Hepatocyte (in vitro differentiated cells): ENCODE measurements around the gene SEMA5A. TPM values are rescaled to one million over a fixed set of nuclear protein-coding genes. Genes with fewer than 3 reads are reported as not detected.

Experiments
- DNase-seq: peaks from one replicate; pipeline ENCODE4 v3.0.0-alpha.2; 2016; ENCODE audit warnings: low spot score
- H2AFZ ChIP-seq: fragments of 200-600 bp; sonication (generic); 2 replicates; pipeline ENCODE4 v1.6.0; 2016; ENCODE audit warnings: antibody characterized with exemption, mild to moderate bottlenecking
- H3K27ac ChIP-seq: fragments of 200-600 bp; sonication (generic); 2 replicates; pipeline ENCODE4 v1.5.1; 2016; ENCODE audit warnings: mild to moderate bottlenecking
- H3K27me3 ChIP-seq: fragments of 200-600 bp; sonication (generic); 2 replicates; pipeline ENCODE4 v1.6.1; 2016
- H3K36me3 ChIP-seq: fragments of 200-600 bp; sonication (generic); replicated peaks from 2 replicates; pipeline ENCODE4 v1.5.1; 2016; ENCODE audit warnings: low read depth; ENCODE audit not compliant: insufficient read depth
- H3K4me1 ChIP-seq: fragments of 200-600 bp; sonication (generic); 2 replicates; pipeline ENCODE4 v1.5.1; 2016; ENCODE audit warnings: mild to moderate bottlenecking, moderate library complexity; ENCODE audit not compliant: insufficient read depth
- H3K4me2 ChIP-seq: fragments of 200-600 bp; sonication (generic); 2 replicates; pipeline ENCODE4 v1.6.0; 2016
- H3K4me3 ChIP-seq: fragments of 200-600 bp; sonication (generic); 2 replicates; pipeline ENCODE4 v1.5.1; 2016; ENCODE audit warnings: mild to moderate bottlenecking
- H3K79me2 ChIP-seq: fragments of 200-600 bp; sonication (generic); 2 replicates; pipeline ENCODE4 v1.6.0; 2017; ENCODE audit warnings: mild to moderate bottlenecking
- H3K9me2 ChIP-seq: fragments of 200-600 bp; sonication (generic); replicated peaks from 2 replicates; pipeline ENCODE4 v1.6.0; 2017; ENCODE audit warnings: mild to moderate bottlenecking; ENCODE audit not compliant: insufficient read depth
- H3K9me3 ChIP-seq: fragments of 200-600 bp; sonication (generic); 2 replicates; pipeline ENCODE4 v1.5.1; 2016; ENCODE audit warnings: low read depth, mild to moderate bottlenecking
- H4K20me1 ChIP-seq: fragments of 200-600 bp; sonication (generic); 2 replicates; pipeline ENCODE4 v1.6.0; 2016; ENCODE audit warnings: mild to moderate bottlenecking; ENCODE audit not compliant: insufficient read depth, poor library complexity, severe bottlenecking
- EZH2 ChIP-seq: fragments of 200-600 bp; sonication (generic); IDR thresholded peaks from 2 replicates; pipeline ENCODE4 v1.6.1; 2016; ENCODE audit warnings: antibody characterized with exemption, mild to moderate bottlenecking, borderline replicate concordance
- EZH2phosphoT487 ChIP-seq: fragments of 200-600 bp; sonication (generic); IDR thresholded peaks from one replicate; pipeline ENCODE4 v1.6.1; 2018; ENCODE audit warnings: antibody characterized with exemption, mild to moderate bottlenecking, low read depth, moderate library complexity; ENCODE audit not compliant: unreplicated experiment, severe bottlenecking
- WGBS: methylation state at CpG from one replicate; pipeline ENCODE4 v1.1.6; 2016; ENCODE audit warnings: low lambda C conversion rate; ENCODE audit errors: missing lambda C conversion rate; 5-methylcytosine and 5-hydroxymethylcytosine counted together
- polyA plus RNA-seq: library from polyadenylated mRNA; unstranded; fragments of >200 nt; fragmentation: Nextera tagmentation; extraction: Ambion mirVana; gene quantifications from 2 replicates; pipeline ENCODE4 v1.2.1, GENCODE V29; 2016
- total RNA-seq: library from RNA; depleted of rRNA; stranded (reverse); fragments of >200 nt; gene quantifications from 2 replicates; pipeline ENCODE4 v1.2.3, GENCODE V29; 2014
- TF ChIP-seq, protein P1 (sequence below): fragments of 200-600 bp; sonication (generic); IDR thresholded peaks from 2 replicates; pipeline ENCODE4 v1.5.1; 2016; ENCODE audit warnings: antibody characterized with exemption, mild to moderate bottlenecking; ENCODE audit not compliant: poor library complexity

Gene SEMA5A
- total and polyA plus RNA-seq, 2 experiments from 2014 or later = 10.7 to 21.7 TPM

DNA sequence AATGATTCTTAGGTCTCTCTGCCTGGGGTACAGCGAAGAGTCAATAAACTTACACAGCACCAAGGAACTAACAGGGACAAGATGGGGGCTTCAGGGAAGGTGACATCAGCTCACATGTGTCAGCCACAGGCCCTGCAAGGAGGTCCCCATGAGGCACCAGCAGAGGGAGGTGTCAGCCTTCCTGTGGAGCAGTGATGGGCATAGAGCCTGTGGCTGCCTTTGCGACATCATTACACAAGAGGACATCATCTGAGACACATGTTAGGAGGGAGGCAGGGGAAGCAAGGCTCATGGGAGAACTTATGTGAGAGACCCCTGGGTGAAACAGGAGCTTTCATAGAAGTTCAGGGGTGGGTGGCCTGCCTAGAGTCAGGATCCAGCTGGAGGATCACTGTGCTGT lies 389.6 kb downstream of the SEMA5A start:
- Histone ChIP-seq H2AFZ (no peak overlapping the region), H3K4me3 (no peak overlapping the region), H3K4me2 (no peak overlapping the region), H3K27ac (no peak overlapping the region), H3K9me3 (no peaks in the 10 kb centered on the region), H3K27me3 (no peaks in the 10 kb centered on the region), H3K4me1 (peaks cover 4% of the 10 kb centered on the region), H3K36me3 (no peaks in the 10 kb centered on the region), H4K20me1 (no peaks in the 10 kb centered on the region), H3K9me2 (no peaks in the 10 kb centered on the region), H3K79me2 (no peaks in the 10 kb centered on the region)
- TF ChIP-seq EZH2 (no peak), EZH2phosphoT487 (no peak)
- TF ChIP-seq, protein P1, sequence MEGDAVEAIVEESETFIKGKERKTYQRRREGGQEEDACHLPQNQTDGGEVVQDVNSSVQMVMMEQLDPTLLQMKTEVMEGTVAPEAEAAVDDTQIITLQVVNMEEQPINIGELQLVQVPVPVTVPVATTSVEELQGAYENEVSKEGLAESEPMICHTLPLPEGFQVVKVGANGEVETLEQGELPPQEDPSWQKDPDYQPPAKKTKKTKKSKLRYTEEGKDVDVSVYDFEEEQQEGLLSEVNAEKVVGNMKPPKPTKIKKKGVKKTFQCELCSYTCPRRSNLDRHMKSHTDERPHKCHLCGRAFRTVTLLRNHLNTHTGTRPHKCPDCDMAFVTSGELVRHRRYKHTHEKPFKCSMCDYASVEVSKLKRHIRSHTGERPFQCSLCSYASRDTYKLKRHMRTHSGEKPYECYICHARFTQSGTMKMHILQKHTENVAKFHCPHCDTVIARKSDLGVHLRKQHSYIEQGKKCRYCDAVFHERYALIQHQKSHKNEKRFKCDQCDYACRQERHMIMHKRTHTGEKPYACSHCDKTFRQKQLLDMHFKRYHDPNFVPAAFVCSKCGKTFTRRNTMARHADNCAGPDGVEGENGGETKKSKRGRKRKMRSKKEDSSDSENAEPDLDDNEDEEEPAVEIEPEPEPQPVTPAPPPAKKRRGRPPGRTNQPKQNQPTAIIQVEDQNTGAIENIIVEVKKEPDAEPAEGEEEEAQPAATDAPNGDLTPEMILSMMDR = peak; percentile 39
- DNase-seq = peak; percentile 52
- WGBS = 84% methylated on average over 2 of the region's 2 CpGs

DNA sequence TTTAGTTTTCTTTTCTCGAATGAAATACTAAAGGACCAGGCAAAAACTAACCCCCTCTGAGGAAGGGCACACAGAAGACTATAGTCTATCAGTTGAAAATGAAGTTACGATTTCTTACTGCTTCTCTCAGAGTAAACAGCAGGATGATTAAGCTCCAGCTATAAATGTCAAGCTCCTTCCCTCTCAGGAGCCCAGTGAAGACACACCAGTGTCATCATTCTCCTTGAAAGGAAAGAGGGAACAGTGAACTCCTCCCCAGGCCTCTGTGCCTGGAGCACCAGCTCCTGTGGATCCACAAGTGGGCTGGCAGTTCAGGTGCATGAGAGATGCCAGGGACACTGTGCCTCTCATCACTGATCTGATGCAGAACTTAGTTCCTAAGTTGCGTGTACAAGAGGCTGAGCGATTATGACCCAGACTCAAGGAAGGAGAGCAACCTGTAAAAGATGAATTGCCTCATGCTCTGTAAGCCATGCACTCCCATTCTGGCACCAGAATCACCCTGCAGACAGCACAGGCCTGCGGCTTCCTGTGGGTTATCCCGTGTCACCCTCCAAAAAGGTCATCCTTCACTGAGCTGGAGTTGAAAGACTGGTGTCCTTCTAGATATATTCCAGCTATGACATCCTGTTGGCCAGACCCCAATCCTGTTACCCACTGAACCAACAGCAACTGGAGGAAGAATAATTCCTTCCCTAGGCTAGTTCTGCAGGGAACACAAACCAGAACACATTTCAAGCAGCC lies 394.0 kb downstream of the SEMA5A start:
- Histone ChIP-seq H3K4me2 (no peak overlapping the region), H3K27me3 (no peaks in the 10 kb centered on the region), H3K9me3 (no peaks in the 10 kb centered on the region), H3K4me3 (no peak overlapping the region), H3K36me3 (no peaks in the 10 kb centered on the region), H3K79me2 (no peaks in the 10 kb centered on the region), H3K9me2 (no peaks in the 10 kb centered on the region), H2AFZ (no peak overlapping the region), H3K27ac (no peak overlapping the region), H3K4me1 (no peaks in the 10 kb centered on the region), H4K20me1 (no peaks in the 10 kb centered on the region)
- no peak for DNase-seq
- TF ChIP-seq EZH2 (no peak), EZH2phosphoT487 (no peak)
- TF ChIP-seq, protein P1 = no peak
- WGBS = 80% methylated on average over 6 of the region's 6 CpGs

DNA sequence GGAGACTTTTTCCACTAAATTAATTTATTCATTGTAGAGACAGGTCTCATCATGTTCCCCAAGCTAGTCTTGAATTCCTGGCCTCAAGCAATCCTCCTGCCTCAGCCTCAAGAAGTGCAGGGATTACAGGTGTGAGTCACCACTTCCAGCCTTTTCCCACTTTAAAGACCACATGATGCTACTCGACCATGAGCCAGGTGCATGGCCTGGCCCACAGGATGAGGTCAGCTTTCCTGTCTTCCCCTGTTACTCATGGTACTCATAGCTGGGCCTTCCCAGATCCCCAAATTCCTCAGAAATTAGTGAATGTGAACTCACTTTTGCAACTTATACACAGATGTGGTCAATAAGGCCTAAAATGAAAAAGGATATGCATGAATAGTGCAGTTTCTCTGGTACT lies 395.9 kb downstream of the SEMA5A start:
- TF ChIP-seq EZH2phosphoT487 = no peak
- TF ChIP-seq, protein P1 = no peak
- no peak for TF ChIP-seq EZH2
- H3K9me3 ChIP-seq = no peaks in the 10 kb centered on the region
- DNase-seq = no peak
- no peaks in the 10 kb centered on the region for H3K79me2 ChIP-seq
- 71% methylated on average over 1 of the region's 1 CpG for WGBS
- no peaks in the 10 kb centered on the region for H3K4me1 ChIP-seq
- H3K4me2 ChIP-seq = no peak overlapping the region
- H2AFZ ChIP-seq = no peak overlapping the region
- H3K9me2 ChIP-seq = no peaks in the 10 kb centered on the region
- H3K27me3 ChIP-seq = no peaks in the 10 kb centered on the region
- H4K20me1 ChIP-seq = no peaks in the 10 kb centered on the region
- no peak overlapping the region for H3K27ac ChIP-seq
- no peaks in the 10 kb centered on the region for H3K36me3 ChIP-seq
- no peak overlapping the region for H3K4me3 ChIP-seq
